MCF 10A (cell line): ENCODE results near the gene MDN1. TPM values are rescaled to one million over a fixed set of nuclear protein-coding genes. Genes with fewer than 3 reads are reported as not detected.

Source experiments
- BruUV-seq: library from RNA; stranded (reverse); fragments of 400-500 nt; replicated peaks from 2 replicates; lab custom pipeline; 2021; lab: Mats Ljungman, UMichigan
- CTCF ChIA-PET: fragments of 300-600 bp; sonication (Branson Sonifier 250); formaldehyde crosslinking; extraction: SDS; loops from one replicate; lab custom pipeline; 2021; ENCODE audit warnings: antibody characterized with exemption, inconsistent platforms; lab: Yijun Ruan, JAX
- POLR2A ChIA-PET: fragments of 300-600, 350-650 bp; sonication (Branson Sonifier 250); formaldehyde crosslinking; extraction: SDS; loops from one replicate; lab custom pipeline; 2020; ENCODE audit warnings: antibody characterized with exemption, inconsistent platforms; lab: Yijun Ruan, JAX
- DNase-seq: peaks from one replicate; pipeline ENCODE4 v3.0.0-alpha.2; 2018; ENCODE audit not compliant: unreplicated experiment
- H3K27ac Mint-ChIP-seq: one replicate; pipeline ENCODE4 v1.8.0; 2022; ENCODE audit warnings: mild to moderate bottlenecking, low read depth, mixed read lengths; ENCODE audit not compliant: unreplicated experiment
- H3K27me3 Mint-ChIP-seq: one replicate; pipeline ENCODE4 v1.8.0; 2022; ENCODE audit warnings: mixed read lengths; ENCODE audit not compliant: insufficient read depth, unreplicated experiment
- H3K36me3 Mint-ChIP-seq: one replicate; pipeline ENCODE4 v1.8.0; 2022; ENCODE audit warnings: mild to moderate bottlenecking, moderate library complexity, mixed read lengths; ENCODE audit not compliant: insufficient read depth, unreplicated experiment
- H3K4me1 Mint-ChIP-seq: one replicate; pipeline ENCODE4 v1.8.0; 2022; ENCODE audit warnings: mixed read lengths; ENCODE audit not compliant: insufficient read depth, unreplicated experiment
- H3K4me3 Mint-ChIP-seq: one replicate; pipeline ENCODE4 v1.8.0; 2022; ENCODE audit warnings: mild to moderate bottlenecking, moderate library complexity, mixed read lengths; ENCODE audit not compliant: unreplicated experiment
- H3K9me3 Mint-ChIP-seq: one replicate; pipeline ENCODE4 v1.8.0; 2022; ENCODE audit warnings: mixed read lengths; ENCODE audit not compliant: unreplicated experiment
- CTCF ChIP-seq: fragments of 200-600 bp; IDR thresholded peaks from one replicate; pipeline ENCODE4 v1.8.0; 2022; ENCODE audit warnings: antibody characterized with exemption, mild to moderate bottlenecking; ENCODE audit not compliant: unreplicated experiment
- intact Hi-C: fragments of 100-400 bp; cut with micrococcal nuclease; formaldehyde crosslinking; loops from 2 replicates; pipeline ENCODE4 v1.14.1; 2022
- total RNA-seq: library from RNA; stranded (reverse); gene quantifications from 2 replicates; pipeline ENCODE4 v1.2.3, GENCODE V29; 2022

The MDN1 gene
- total RNA-seq, 1 experiment from 2014 or later: 39.2 TPM

- TF ChIP-seq CTCF: no peak
- intact Hi-C loops: no loop called here
- H3K36me3 Mint-ChIP-seq: peaks cover 74% of the 10 kb centered on the region
- H3K27me3 Mint-ChIP-seq: no peaks in the 10 kb centered on the region
- ChIA-PET POLR2A (interaction anchor here (1.1 kb wide), 1 partner anchor 31 kb away, joined by 3 read pairs; no protein-coding TSS in a partner anchor), CTCF (interaction anchor here (0.9 kb wide), 1 partner anchor 32 kb away, joined by 3 read pairs; no protein-coding TSS in a partner anchor)
- H3K27ac Mint-ChIP-seq: no peak overlapping the region
- no peak overlapping the region for H3K4me3 Mint-ChIP-seq
- no peak for DNase-seq
- no TSS peak for BruUV-seq
- H3K9me3 Mint-ChIP-seq: no peaks in the 10 kb centered on the region
- no peaks in the 10 kb centered on the region for H3K4me1 Mint-ChIP-seq
These were observed 131.3 kb downstream of the MDN1 start for GRCh38 chr6:89688328-89688727.

- TF ChIP-seq CTCF: no peak
- Mint-ChIP-seq H3K4me1 (no peaks in the 10 kb centered on the region), H3K4me3 (no peak overlapping the region), H3K27ac (no peak overlapping the region), H3K27me3 (no peaks in the 10 kb centered on the region), H3K36me3 (peaks cover 83% of the 10 kb centered on the region), H3K9me3 (no peaks in the 10 kb centered on the region)
- BruUV-seq: no TSS peak
- POLR2A ChIA-PET: interaction anchor here (0.6 kb wide), 1 partner anchor 250 kb away, joined by 3 read pairs; no protein-coding TSS in a partner anchor
- CTCF ChIA-PET: no interaction called here
- intact Hi-C loops: no loop called here
- no peak for DNase-seq
These were observed 134.3 kb downstream of the MDN1 start for GRCh38 chr6:89685311-89685710.

GRCh38 chr6:89682991-89683390, 136.6 kb downstream of the MDN1 start:
- ChIA-PET CTCF (interaction anchor here (0.6 kb wide), 1 partner anchor 239 kb away, joined by 3 read pairs; no protein-coding TSS in a partner anchor), POLR2A (no interaction called here)
- Mint-ChIP-seq H3K4me3 (no peak overlapping the region), H3K9me3 (no peaks in the 10 kb centered on the region), H3K27me3 (no peaks in the 10 kb centered on the region), H3K36me3 (peaks cover 99% of the 10 kb centered on the region), H3K27ac (no peak overlapping the region), H3K4me1 (no peaks in the 10 kb centered on the region)
- no peak for TF ChIP-seq CTCF
- no peak for DNase-seq
- no TSS peak for BruUV-seq
- intact Hi-C loops: no loop called here

GRCh38 chr6:89681983-89682564, 137.5 kb downstream of the MDN1 start:
- H3K36me3 Mint-ChIP-seq: peaks cover 92% of the 10 kb centered on the region
- intact Hi-C loops: no loop called here
- H3K4me3 Mint-ChIP-seq: no peak overlapping the region
- H3K4me1 Mint-ChIP-seq: no peaks in the 10 kb centered on the region
- no peak for TF ChIP-seq CTCF
- H3K27me3 Mint-ChIP-seq: no peaks in the 10 kb centered on the region
- H3K27ac Mint-ChIP-seq: no peak overlapping the region
- CTCF ChIA-PET: interaction anchor here (0.6 to 0.9 kb wide), 2 partner anchors 19 to 315 kb away, joined by 3 to 4 read pairs; no protein-coding TSS in a partner anchor
- POLR2A ChIA-PET: no interaction called here
- DNase-seq: no peak
- no TSS peak for BruUV-seq
- no peaks in the 10 kb centered on the region for H3K9me3 Mint-ChIP-seq
